Measurements from ENCODE around the gene LRRC55.

- TF ChIP-seq, protein P1, sequence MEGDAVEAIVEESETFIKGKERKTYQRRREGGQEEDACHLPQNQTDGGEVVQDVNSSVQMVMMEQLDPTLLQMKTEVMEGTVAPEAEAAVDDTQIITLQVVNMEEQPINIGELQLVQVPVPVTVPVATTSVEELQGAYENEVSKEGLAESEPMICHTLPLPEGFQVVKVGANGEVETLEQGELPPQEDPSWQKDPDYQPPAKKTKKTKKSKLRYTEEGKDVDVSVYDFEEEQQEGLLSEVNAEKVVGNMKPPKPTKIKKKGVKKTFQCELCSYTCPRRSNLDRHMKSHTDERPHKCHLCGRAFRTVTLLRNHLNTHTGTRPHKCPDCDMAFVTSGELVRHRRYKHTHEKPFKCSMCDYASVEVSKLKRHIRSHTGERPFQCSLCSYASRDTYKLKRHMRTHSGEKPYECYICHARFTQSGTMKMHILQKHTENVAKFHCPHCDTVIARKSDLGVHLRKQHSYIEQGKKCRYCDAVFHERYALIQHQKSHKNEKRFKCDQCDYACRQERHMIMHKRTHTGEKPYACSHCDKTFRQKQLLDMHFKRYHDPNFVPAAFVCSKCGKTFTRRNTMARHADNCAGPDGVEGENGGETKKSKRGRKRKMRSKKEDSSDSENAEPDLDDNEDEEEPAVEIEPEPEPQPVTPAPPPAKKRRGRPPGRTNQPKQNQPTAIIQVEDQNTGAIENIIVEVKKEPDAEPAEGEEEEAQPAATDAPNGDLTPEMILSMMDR (IDR thresholded peaks at IDR 0.05), result no peak
- TF ChIP-seq POLR2A (IDR thresholded peaks at IDR 0.05), result no peak
These were observed 31.8 kb downstream of the LRRC55 start for GRCh38 chr11:57213342-57214097.

Measured in esophagus squamous epithelium (tissue), 4 donors.